NCI-H128 (cell line): Measurements from ENCODE around the gene IFNL4.
"Not testable (repeated sequence)": the region's sequence is repeated elsewhere in the genome, so short reads cannot be mapped to it uniquely, and the experiment has no call there.

Source experiments
- DNase-seq: peaks from one replicate; lab custom pipeline; 2025; ENCODE audit not compliant: unreplicated experiment; lab: John Stamatoyannopoulos, UW

IFNL4 gene

DNA sequence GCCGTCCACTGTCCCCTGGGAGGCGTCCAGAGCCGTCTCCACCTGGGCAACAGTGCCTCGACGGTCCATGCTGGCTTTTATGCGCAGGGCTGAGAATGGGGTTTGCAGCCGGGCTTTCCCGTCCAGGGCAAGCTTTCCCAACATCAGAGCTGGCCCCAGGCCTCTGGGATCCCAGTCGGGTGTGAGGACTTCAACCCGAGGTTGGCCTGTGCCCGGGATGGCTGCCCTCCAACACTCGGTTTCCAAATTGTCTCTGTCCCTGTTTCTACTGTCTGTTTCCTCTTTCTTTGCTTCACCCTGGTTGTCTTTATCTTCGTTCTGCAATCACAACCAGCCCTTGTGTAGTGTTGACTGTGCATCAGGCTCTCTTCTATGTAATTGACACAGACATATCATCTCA is at the start of gene IFNL4:
IFNL4 (minus strand) TSS at position 51 of the 400 bp plus-strand sequence.
- no peak for DNase-seq

DNA sequence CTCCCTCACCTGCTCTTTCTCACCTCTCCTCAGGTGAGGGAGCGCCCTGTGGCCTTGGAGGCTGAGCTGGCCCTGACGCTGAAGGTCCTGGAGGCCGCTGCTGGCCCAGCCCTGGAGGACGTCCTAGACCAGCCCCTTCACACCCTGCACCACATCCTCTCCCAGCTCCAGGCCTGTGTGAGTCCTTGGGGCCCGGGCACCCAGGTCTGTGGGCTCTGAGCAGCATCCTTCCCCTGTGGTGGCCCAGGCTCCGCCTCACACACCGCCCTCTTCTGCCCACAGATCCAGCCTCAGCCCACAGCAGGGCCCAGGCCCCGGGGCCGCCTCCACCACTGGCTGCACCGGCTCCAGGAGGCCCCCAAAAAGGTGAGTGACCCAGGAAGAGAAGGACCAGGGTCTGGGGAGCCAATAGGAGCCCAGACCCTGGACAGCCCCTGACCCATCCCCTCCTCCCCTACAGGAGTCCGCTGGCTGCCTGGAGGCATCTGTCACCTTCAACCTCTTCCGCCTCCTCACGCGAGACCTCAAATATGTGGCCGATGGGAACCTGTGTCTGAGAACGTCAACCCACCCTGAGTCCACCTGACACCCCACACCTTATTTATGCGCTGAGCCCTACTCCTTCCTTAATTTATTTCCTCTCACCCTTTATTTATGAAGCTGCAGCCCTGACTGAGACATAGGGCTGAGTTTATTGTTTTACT is 49.4 kb upstream of the IFNL4 start:
- no peak for DNase-seq

DNA sequence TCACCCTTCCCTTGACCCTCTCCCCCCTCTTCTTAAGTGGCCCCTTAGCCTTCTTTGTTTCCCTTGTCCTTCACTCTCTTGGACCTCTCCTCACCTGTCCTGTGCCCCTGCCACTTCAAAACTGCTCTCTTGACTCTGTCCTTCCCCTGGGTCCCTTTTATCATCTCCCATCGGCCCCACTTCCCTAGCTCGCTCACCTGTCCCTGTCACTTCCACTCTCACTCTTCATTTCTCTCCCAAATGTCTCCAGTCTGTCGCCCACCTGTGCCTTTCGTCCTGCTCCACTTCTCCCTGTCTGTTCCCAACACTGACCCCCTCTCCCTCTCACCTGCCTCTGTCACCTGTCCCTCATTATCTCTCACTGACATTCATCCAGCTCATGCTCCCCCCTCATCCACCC is 48.2 kb upstream of the IFNL4 start:
- no peak for DNase-seq

- DNase-seq, result no peak
These were observed 47.5 kb upstream of the IFNL4 start, which contains the start of gene IFNL1 for GRCh38 chr19:39296055-39296645. Gene IFNL1, plus strand, starts transcription at chr19:39296407. Its CDS starts 15 bp downstream, at chr19:39296422.

GRCh38 chr19:39293394-39293793 is 44.7 kb upstream of the IFNL4 start:
- no peak for DNase-seq

- no peak for DNase-seq
These were observed 35.4 kb upstream of the IFNL4 start for GRCh38 chr19:39284032-39284431.

DNA sequence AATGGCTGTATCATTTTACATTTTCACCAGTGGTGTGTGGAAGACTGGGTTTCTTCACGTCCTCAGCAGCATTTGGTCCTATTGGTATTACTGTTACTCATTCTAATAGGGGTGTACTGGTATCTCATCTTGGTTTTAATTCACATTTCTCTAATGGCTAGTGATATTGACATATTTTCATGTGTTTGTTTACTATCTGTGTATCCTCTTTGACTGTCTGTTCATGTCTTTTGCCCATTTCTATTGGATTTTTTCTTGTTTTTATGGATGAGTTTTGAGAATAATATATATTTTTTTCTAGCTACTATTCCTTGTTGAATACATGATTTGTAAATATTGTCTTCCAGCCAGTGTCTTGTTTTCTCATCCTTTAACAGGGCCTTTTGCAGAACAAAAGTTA is 33.4 kb upstream of the IFNL4 start:
- no peak for DNase-seq

- DNase-seq, result no peak
These were observed 28.9 kb upstream of the IFNL4 start for GRCh38 chr19:39277598-39277997.

DNA sequence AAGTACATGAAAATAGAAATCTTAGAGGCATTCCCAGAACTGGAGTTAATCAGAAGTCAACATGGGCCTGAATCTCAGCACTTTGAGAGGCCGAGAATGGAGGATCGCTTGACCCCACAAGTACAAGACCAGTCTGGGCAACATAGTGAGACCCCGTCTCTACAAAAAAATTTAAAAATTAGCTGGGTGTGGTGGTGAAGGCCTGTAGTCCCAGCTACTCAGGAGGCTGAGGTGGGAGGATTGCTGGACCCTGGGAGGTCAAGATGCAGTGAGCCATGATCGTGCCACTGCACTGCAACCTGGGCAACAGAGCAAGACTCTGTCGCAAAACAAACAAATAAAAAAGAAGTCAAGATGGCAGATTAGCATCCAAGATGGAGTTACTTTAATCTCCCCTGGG is 28.1 kb upstream of the IFNL4 start:
- no peak for DNase-seq

GRCh38 chr19:39275578-39275977 is 26.9 kb upstream of the IFNL4 start:
- no peak for DNase-seq

DNA sequence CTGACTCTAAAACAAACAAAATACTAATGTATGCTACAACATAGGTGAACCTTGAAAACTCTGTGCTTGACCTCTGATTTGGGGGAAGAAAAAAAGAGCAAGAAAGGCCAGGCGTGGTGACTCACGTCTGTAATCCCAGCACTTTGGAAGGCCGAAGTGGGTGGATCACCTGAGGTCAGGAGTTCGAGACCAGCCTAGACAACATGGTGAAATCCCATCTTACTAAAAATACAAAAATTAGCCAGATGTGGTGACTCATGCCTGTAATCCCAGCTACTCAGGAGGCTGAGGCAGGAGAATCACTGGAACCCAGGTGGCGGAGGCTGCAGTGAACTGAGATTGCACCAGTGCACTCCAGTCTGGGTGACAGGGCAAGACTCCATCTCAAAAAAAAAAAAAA is 25.2 kb upstream of the IFNL4 start:
- DNase-seq, result not testable (repeated sequence)

GRCh38 chr19:39270036-39270871 is 21.6 kb upstream of the IFNL4 start:
- no peak for DNase-seq

DNA sequence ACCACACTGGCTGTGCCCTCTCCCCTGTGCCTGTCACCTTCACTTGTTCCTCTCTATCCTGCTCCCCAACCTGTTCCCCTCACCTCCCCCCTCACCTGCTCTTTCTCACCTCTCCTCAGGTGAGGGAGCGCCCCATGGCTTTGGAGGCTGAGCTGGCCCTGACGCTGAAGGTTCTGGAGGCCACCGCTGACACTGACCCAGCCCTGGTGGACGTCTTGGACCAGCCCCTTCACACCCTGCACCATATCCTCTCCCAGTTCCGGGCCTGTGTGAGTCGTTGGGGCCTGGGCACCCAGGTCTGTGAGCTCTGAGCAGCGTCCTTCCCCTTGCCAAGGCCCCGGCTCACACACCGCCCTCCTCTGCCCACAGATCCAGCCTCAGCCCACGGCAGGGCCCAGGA is 20.7 kb upstream of the IFNL4 start:
- not testable (repeated sequence) for DNase-seq

DNA sequence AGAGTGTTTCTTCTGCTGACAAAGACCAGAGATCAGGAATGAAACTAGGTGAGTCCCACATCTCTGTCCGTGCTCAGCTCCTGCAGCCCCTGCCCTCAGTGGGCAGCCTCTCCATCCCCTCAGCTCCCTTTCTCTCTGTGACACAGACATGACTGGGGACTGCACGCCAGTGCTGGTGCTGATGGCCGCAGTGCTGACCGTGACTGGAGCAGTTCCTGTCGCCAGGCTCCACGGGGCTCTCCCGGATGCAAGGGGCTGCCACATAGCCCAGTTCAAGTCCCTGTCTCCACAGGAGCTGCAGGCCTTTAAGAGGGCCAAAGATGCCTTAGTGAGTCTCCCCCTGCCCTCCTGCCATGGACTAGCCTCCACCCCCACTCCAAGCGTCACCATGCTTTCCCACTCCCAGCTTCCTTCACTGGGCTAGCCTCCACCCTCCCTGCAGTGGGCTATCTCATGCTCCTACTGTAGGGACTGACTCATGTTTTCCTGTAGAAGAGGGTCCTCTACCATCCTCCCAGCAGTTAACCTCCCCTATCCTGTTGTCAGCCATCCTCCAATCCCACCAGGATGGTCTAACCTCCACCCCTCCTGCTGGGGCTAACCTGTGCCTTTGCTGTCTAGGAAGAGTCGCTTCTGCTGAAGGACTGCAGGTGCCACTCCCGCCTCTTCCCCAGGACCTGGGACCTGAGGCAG is 20.0 kb upstream of the IFNL4 start:
- not testable (repeated sequence) for DNase-seq

GRCh38 chr19:39268085-39268484 is 19.4 kb upstream of the IFNL4 start, which contains the start of gene IFNL2:
Gene IFNL2, plus strand, starts transcription at chr19:39268396. Its CDS starts 173 bp downstream, at chr19:39268569.
- not testable (repeated sequence) for DNase-seq

DNA sequence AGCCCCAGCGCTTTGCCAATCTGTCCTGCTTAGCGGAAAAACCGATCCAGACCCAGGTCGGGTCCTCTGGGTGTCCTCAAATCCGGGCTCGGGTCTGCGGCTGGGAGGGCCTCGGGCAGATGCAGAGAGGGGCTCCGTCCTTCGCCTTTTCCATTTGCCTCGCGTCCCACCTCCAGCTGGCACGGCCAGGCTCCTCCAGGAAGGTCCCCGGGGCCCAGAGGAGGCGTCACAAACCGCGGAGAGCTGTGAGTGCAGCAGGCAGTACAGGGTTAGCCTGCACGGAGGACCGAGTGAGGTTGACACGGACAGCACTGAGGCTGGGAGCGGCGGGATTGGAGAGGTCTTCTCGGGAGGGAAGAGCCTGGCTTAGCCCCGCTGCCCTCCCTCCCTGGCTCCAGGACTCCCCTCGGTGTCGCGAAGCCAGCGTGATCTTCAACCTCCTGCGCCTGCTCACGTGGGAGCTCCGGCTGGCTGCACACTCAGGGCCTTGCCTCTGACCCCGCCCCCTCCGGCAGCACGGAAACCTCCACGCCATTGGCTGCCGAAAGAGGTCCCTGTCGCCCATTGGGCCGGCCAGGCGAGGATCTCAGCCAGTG is 16.8 kb upstream of the IFNL4 start:
- DNase-seq, result no peak

DNA sequence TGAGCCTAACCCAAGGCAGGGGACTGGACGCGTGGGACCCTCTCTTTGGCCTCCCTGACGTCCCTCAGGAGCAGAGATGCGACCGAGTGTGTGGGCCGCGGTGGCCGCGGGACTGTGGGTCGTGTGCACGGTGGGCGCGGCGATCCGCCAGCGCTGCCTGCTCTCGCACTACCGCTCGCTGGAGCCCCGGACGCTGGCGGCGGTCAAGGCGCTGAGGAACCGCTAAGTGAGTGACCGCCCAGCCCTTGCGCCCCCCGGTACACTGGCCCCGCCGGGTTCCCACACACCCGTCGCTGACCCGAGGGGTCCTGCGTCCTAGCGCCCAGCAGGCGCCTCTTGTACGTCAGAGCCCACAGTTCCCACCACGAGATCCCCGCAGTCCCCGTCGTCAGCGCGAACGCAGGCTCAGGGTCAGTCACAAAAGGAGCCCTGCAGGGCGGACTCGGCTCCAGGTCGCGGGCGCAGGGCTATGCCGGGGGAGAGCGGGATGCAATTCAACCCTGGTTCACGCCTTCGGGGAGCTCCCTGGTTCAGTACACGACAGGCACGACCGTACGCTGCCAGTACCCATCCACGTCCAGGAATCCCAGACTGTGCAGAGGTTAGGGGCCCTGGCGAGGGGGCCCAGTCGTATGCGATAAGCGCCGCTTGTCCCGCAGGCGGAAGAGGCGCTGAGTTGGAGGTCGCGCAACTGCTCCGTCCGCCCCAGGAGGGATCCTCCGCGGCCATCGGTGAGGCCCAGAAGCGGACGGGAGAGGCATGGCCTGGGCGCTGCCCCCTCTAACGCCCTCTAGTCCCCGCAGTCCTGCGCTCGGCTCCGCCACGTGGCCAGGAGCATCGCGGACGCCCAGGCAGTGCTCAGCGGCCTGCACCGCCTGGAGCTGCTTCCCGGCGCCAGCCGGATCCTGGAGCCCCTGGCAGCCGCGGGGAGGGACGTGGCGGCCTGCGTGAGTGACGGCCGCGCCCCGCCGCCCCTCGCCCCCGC is 15.9 kb upstream of the IFNL4 start:
- no peak for DNase-seq

GRCh38 chr19:39263912-39264305 is 15.3 kb upstream of the IFNL4 start:
- no peak for DNase-seq

GRCh38 chr19:39262496-39262895 is 13.8 kb upstream of the IFNL4 start:
- no peak for DNase-seq

DNA sequence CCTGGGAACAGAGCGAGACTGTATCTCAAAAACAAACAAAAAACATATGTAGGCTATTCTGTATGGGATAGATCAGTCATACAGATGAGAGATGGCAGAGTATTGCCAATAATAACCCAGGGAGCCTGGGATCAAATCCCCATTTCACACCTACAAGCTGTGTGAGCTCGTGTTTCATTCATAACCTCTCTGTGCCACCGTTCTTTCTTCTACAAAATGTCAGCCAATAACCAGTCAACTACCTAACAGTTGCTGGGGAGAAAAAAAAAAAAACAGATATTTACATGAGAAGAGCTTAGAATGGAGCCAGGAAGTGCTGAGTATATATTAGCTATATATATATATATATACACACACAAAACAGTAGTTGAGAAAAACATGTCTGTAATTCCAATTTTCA is 13.0 kb upstream of the IFNL4 start:
- DNase-seq, result no peak
